Neural progenitor cell (in vitro differentiated cells): ENCODE results near the gene USH1G. TPM values are rescaled to one million over a fixed set of nuclear protein-coding genes. Genes with fewer than 3 reads are reported as not detected.

Experiments
- DNase-seq: peaks from one replicate; pipeline ENCODE4 v3.0.0-alpha.2; 2016; ENCODE audit warnings: low spot score
- H2AFZ ChIP-seq: fragments of 200-600 bp; sonication (generic); replicated peaks from 2 replicates; pipeline ENCODE4 v1.6.1; 2016; ENCODE audit warnings: antibody characterized with exemption
- H3F3A ChIP-seq: fragments of 200-600 bp; sonication (generic); 2 replicates; pipeline ENCODE4 v1.6.1; 2016; ENCODE audit warnings: antibody characterized with exemption, low read depth
- H3K27ac ChIP-seq: fragments of 200-600 bp; sonication (generic); 2 replicates; pipeline ENCODE4 v1.5.1; 2016; ENCODE audit warnings: mild to moderate bottlenecking
- H3K27me3 ChIP-seq: fragments of 200-600 bp; sonication (generic); 2 replicates; pipeline ENCODE4 v1.6.1; 2016; ENCODE audit warnings: mild to moderate bottlenecking, moderate library complexity
- H3K36me3 ChIP-seq: fragments of 200-600 bp; sonication (generic); 2 replicates; pipeline ENCODE4 v1.5.1; 2016
- H3K4me1 ChIP-seq: fragments of 200-600 bp; sonication (generic); 2 replicates; pipeline ENCODE4 v1.6.1; 2016; ENCODE audit warnings: mixed run types
- H3K4me2 ChIP-seq: fragments of 200-600 bp; sonication (generic); 2 replicates; pipeline ENCODE4 v1.6.1; 2016
- H3K4me3 ChIP-seq: fragments of 200-600 bp; sonication (generic); 2 replicates; pipeline ENCODE4 v1.5.1; 2016
- H3K79me2 ChIP-seq: fragments of 200-600 bp; sonication (generic); 2 replicates; pipeline ENCODE4 v1.6.1; 2016; ENCODE audit warnings: low read depth
- H3K9ac ChIP-seq: fragments of 200-600 bp; sonication (generic); 2 replicates; pipeline ENCODE4 v1.6.1; 2016
- H3K9me3 ChIP-seq: fragments of 200-600 bp; sonication (generic); 2 replicates; pipeline ENCODE4 v1.5.1; 2016; ENCODE audit warnings: low read depth
- H4K20me1 ChIP-seq: fragments of 200-600 bp; sonication (generic); 2 replicates; pipeline ENCODE4 v1.6.1; 2016; ENCODE audit warnings: low read depth
- H3K27ac Mint-ChIP-seq: 3 replicates; pipeline ENCODE4 v1.8.0; 2021; ENCODE audit warnings: mixed read lengths
- H3K27me3 Mint-ChIP-seq: 2 replicates; pipeline ENCODE4 v1.8.0; 2022; ENCODE audit warnings: low read depth, mild to moderate bottlenecking, inconsistent platforms, moderate library complexity, mixed read lengths; ENCODE audit not compliant: insufficient read depth
- H3K36me3 Mint-ChIP-seq: 3 replicates; pipeline ENCODE4 v1.8.0; 2021; ENCODE audit warnings: mixed read lengths
- H3K4me1 Mint-ChIP-seq: 3 replicates; pipeline ENCODE4 v1.8.0; 2021; ENCODE audit warnings: mixed read lengths
- H3K4me3 Mint-ChIP-seq: 3 replicates; pipeline ENCODE4 v1.8.0; 2021; ENCODE audit warnings: mild to moderate bottlenecking, moderate library complexity, mixed read lengths
- H3K9me3 Mint-ChIP-seq: 3 replicates; pipeline ENCODE4 v1.8.0; 2020; ENCODE audit warnings: mixed read lengths
- CTCF ChIP-seq: fragments of 200-600 bp; sonication (generic); IDR thresholded peaks from 2 replicates; pipeline ENCODE4 v1.5.1; 2017; ENCODE audit warnings: antibody characterized with exemption, mild to moderate bottlenecking
- EZH2 ChIP-seq: fragments of 200-600 bp; sonication (generic); IDR thresholded peaks from 2 replicates; pipeline ENCODE4 v1.6.1; 2017; ENCODE audit warnings: antibody characterized with exemption, mild to moderate bottlenecking, moderate library complexity
- EZH2phosphoT487 ChIP-seq: fragments of 200-600 bp; sonication (generic); IDR thresholded peaks from 2 replicates; pipeline ENCODE4 v1.6.1; 2017; ENCODE audit warnings: antibody characterized with exemption
- total RNA-seq: library from RNA; depleted of rRNA; stranded (reverse); fragments of >200 nt; gene quantifications from 2 replicates; pipeline ENCODE4 v1.2.3, GENCODE V29; 2015; ENCODE audit warnings: low replicate concordance

Gene USH1G
- total RNA-seq, 1 donor from 2014 or later, result not detected

GRCh38 chr17:74957935-74958740, 35.1 kb upstream of the USH1G start:
- no peaks in the 10 kb centered on the region for H3K36me3 Mint-ChIP-seq
- no peak overlapping the region for H3K27ac Mint-ChIP-seq
- peaks cover 33% of the 10 kb centered on the region for H3K27me3 ChIP-seq
- H3K27ac ChIP-seq, result no peak overlapping the region
- H3K9me3 Mint-ChIP-seq, result no peaks in the 10 kb centered on the region
- H3K9ac ChIP-seq, result no peak overlapping the region
- H3K4me3 Mint-ChIP-seq, result no peak overlapping the region
- H3K79me2 ChIP-seq, result no peaks in the 10 kb centered on the region
- no peak for TF ChIP-seq EZH2
- TF ChIP-seq CTCF, result peak; percentile 85
- H3K4me3 ChIP-seq, result no peak overlapping the region
- H3K4me1 Mint-ChIP-seq, result peaks cover 6% of the 10 kb centered on the region
- no peak overlapping the region for H2AFZ ChIP-seq
- H3K4me2 ChIP-seq, result no peak overlapping the region
- no peaks in the 10 kb centered on the region for H3K36me3 ChIP-seq
- no peaks in the 10 kb centered on the region for H4K20me1 ChIP-seq
- H3K27me3 Mint-ChIP-seq, result peaks cover 24% of the 10 kb centered on the region
- H3F3A ChIP-seq, result no peaks in the 10 kb centered on the region
- peak; percentile 79 for DNase-seq
- H3K4me1 ChIP-seq, result no peaks in the 10 kb centered on the region
- H3K9me3 ChIP-seq, result no peaks in the 10 kb centered on the region

GRCh38 chr17:74956093-74956492, 33.0 kb upstream of the USH1G start:
- peaks cover 2% of the 10 kb centered on the region for H3K4me1 Mint-ChIP-seq
- H3K79me2 ChIP-seq, result no peaks in the 10 kb centered on the region
- no peaks in the 10 kb centered on the region for H3K9me3 Mint-ChIP-seq
- H3K27me3 ChIP-seq, result peaks cover 33% of the 10 kb centered on the region
- H3K9me3 ChIP-seq, result no peaks in the 10 kb centered on the region
- H3K36me3 ChIP-seq, result no peaks in the 10 kb centered on the region
- H3K9ac ChIP-seq, result no peak overlapping the region
- H3K4me2 ChIP-seq, result no peak overlapping the region
- no peaks in the 10 kb centered on the region for H3F3A ChIP-seq
- H2AFZ ChIP-seq, result no peak overlapping the region
- H3K27ac Mint-ChIP-seq, result no peak overlapping the region
- H3K36me3 Mint-ChIP-seq, result no peaks in the 10 kb centered on the region
- no peak overlapping the region for H3K27ac ChIP-seq
- no peak overlapping the region for H3K4me3 ChIP-seq
- H3K4me3 Mint-ChIP-seq, result no peak overlapping the region
- TF ChIP-seq EZH2 (no peak), CTCF (no peak), EZH2phosphoT487 (no peak)
- H3K4me1 ChIP-seq, result no peaks in the 10 kb centered on the region
- peaks cover 26% of the 10 kb centered on the region for H3K27me3 Mint-ChIP-seq
- no peak for DNase-seq
- no peaks in the 10 kb centered on the region for H4K20me1 ChIP-seq

- Histone ChIP-seq H3K4me1 (no peaks in the 10 kb centered on the region), H3K79me2 (no peaks in the 10 kb centered on the region), H3F3A (no peaks in the 10 kb centered on the region), H3K9ac (no peak overlapping the region), H3K36me3 (no peaks in the 10 kb centered on the region), H3K4me3 (no peak overlapping the region), H2AFZ (no peak overlapping the region), H3K9me3 (no peaks in the 10 kb centered on the region), H4K20me1 (no peaks in the 10 kb centered on the region), H3K4me2 (no peak overlapping the region), H3K27me3 (peaks cover 22% of the 10 kb centered on the region), H3K27ac (no peak overlapping the region)
- Mint-ChIP-seq H3K36me3 (no peaks in the 10 kb centered on the region), H3K27me3 (peaks cover 23% of the 10 kb centered on the region), H3K4me3 (peak overlapping the region; percentile 24), H3K9me3 (no peaks in the 10 kb centered on the region), H3K27ac (no peak overlapping the region), H3K4me1 (no peaks in the 10 kb centered on the region)
- no peak for TF ChIP-seq CTCF
- no peak for TF ChIP-seq EZH2
- TF ChIP-seq EZH2phosphoT487, result no peak
- DNase-seq, result no peak
Measured at GRCh38 chr17:74954665-74955421, 31.8 kb upstream of the USH1G start.
